HG03571 (cell line): ENCODE data around the gene PTEN.

ENCODE experiments used
- ATAC-seq: cut with Tn5 transposase; IDR thresholded peaks from one replicate; pipeline ENCODE4 v1.9.1; 2021; ENCODE audit not compliant: unreplicated experiment

The PTEN gene

DNA sequence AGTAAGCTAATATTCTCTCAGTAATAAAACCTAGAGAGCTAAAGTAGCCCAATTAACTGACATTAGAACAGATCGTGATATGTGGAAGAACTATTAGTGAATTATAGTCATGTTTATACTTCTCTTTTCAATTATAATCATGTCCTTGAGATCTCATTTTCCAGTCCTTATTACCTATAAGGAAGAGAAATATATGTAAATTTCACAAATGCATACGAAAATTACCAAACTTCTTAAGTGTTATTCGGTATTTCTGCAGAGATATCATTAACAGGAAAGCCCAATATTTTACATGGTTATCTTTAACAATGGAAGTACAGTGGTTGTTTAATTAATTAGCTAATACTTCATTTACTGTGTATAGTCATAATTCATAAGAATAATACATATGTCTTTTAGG, 110.7 kb downstream of the PTEN start:
- no peak for ATAC-seq

DNA sequence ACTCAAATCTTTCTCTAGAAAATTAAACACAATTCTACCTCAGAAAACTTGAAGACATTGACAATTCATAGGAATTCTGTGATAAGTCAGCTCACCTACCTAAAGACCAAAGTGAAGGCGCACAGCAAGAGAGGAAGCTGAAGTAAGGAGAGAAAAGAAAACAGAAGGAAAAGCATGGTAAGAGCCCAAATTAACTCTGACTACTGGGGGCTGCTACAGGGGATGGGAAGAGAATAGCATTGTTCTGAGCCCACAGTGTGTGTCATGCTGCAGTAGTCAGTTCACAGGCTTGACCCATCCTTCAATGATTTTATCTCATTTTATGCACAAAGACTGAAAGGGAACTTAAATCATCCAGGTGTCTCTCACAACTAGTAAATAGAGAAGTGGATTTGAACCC, 111.3 kb downstream of the PTEN start:
- ATAC-seq, result no peak

DNA sequence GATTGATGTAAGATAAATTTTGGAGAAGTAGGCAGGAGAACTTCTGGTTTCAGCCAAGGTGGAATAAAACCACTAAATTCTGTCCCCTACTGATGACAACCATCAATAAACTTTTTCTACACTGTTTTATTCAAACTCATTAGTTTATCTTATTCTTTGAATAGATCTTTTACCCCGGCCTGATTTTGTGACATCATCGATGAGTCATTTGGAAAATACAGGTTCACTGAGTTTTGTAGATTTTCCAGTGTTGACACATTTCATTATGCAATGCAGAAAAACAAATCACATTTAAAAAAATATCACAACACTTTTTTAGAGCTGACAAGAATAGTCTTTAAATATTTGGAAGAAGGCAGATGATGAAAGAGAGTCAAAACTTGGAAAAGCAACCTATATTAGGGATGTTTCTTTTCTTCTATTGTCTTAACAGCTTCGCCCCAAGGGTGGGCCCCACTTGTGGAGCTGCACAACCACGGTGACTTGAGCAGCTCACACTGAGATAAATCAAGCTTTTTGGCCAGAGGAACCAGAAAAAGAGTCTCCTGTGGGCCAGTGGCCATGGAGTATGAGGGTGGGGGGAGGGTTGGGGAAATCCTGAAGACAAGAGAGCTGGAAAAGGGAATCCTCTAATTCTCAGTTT, 112.8 kb downstream of the PTEN start:
- no peak for ATAC-seq

DNA sequence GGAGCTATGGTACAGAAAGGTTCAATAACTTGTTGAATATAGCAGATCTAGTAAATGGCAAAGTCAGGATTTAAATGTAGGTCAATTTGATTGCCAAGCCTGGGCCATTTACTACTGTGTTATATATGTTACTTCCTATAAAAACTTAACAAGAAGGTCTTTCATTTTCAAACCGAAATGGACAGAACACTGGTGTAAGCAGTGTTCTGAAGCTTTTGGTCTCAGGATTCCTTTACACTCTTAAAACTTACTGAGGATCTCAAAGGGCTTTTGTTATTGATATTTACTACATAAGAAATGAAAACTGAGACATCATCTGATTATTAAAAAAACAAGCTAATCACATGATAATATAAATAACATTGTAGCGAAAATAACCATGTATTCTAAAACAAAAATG, 114.7 kb downstream of the PTEN start:
- no peak for ATAC-seq

DNA sequence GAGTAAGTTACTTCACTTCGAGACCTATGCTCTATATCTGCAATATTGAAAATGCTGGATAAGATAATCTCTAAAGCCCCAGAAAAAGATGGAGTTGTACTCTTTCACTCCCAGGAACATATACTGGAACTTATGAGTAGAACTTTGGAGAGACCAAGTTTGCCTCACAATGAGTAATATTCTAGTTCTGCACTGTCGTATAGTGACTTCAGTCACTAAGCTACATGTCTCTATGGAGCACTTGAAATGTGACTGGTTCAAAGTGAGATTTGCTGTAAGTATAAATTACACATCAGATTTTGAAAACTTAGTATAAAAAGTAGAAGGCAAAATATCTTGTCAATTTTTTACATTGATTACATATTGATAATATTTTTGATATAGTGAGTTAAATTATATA, 116.4 kb downstream of the PTEN start:
- ATAC-seq, result no peak

DNA sequence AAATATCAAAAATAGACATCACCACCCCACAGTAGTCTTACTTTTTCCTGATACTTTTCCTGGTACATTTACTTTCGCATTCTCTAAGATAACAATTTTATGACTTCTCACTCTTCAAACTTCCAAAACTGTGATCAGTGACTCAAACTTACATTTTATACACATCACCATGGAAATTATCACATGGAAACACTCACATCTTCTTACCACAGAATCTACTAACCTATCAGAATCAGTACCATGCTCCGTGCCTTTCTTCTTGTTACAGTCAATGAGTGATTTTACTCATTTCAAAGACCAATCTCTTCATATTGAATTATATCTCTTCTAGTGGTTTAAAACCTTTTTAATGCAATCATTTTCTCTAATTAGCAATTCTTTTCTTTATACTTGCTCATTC, 120.3 kb downstream of the PTEN start:
- ATAC-seq, result no peak

DNA sequence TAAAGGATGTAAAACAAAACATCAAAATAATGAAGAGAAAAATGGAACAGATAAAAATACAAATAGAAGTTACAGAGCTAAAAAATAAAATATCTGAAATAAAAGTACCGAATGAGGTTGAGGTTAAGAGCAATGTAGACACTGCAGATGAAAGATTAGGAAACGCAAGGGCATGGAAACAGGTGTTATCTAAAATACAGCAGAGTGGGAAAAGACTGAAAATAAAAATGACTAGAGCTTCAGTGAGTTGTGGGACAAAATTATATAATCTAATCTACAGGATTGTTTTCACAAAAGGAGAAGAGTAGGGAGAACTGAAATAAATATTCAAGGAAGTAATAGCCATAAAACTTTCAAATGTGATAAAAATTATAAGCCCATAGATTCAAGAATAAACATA, 123.8 kb downstream of the PTEN start:
- no peak for ATAC-seq

DNA sequence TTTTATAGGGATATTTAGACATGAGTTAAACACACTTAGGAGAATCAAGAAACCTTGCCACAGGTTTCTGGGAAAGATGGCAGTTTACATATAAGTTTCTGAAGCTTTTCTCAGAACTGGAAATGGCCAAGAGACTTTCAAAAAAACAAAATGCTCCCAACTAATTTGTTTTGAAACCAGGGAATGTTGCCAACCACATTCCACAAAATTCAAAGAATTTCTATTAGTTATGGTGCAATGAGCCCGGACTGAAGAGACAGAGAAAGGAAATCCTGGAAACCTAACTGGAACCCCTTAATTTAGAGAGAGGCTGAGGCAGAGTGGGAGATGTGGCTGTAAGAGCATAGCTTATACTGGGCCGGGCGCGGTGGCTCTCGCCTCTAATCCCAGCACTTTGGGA, 128.5 kb downstream of the PTEN start:
- no peak for ATAC-seq

DNA sequence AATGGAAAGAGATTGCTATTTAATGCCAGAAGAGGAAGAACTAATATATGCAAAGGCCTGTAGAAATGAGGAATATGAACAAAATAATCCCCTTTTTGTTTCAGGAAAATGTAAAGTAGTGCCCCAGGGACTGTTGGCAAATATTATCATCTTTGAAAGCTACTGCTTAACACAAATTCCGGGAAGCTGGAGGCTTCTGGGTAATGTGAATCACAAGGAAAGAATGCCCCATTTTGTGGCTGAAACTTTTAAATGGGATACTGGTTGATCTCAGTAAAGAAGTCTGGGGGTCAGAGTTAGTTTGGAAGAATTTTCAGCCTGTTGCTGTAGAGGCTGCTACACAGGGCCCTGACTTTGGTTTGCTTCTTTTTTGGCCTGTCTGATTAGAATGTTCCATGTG, 141.0 kb downstream of the PTEN start:
- ATAC-seq, result no peak

DNA sequence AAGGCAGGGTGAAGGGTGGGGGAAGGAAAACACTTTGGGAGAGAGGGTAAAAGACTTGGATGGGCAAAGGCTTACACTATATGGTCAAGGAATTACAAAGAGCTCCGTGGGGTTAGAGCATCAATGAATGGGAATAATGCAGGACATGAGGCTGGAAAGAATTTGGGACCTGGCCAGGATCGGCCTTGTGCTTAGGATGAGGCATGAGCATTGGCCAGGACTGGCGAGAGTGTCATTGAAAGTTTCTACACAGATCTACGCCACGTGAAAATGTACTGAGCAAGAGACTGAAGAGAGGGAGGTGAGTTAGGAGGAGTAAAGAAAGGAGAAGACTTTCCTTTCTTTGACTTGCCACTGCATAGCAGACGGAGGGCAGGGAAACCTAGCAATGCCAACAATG, 142.8 kb downstream of the PTEN start:
- ATAC-seq, result no peak

DNA sequence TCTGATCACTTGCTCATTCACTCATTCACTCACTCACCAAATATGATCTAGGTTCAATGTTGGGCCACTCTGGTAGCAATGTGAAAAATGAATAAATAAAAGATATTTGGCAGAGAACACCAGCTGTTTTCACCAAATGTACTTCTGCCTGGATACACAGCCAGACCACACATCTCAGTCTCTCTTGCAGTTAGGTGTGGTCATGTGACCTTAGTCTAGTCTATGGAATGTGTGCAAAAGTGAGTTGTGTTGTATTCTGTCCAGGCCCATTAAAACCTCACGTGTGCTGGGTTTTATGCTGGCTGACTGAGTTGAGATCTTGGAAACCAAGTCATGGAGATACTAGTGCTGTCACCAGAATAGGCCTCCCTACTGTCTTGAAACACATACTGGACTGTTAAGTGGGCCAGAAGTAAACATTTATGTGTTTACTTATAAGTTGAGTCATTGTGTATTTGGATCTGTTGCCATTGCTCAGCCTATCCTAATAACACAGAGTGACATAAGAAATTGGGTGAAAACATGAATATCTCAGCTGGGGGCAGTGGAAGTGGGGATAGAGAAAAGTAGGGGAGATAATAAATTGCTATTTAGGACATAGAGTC, 145.5 kb downstream of the PTEN start:
- no peak for ATAC-seq

DNA sequence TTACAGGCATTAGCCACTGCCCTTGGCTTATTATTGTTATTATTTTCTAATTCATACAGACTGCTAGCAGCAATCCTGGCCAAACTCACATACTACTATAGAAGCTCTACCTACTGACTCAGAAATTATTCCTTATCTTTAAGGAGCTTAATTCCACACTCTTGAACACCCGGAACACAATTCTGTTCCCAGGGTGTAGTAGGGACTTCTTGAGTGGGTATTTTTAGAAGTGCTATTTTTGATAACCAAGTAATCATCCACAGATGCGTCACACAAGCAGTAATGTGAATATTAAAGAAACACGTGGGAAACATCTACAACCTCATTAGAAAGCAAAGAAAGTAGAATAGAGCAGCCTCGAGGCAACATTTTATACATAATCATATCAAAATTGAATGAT, 149.2 kb downstream of the PTEN start:
- no peak for ATAC-seq

DNA sequence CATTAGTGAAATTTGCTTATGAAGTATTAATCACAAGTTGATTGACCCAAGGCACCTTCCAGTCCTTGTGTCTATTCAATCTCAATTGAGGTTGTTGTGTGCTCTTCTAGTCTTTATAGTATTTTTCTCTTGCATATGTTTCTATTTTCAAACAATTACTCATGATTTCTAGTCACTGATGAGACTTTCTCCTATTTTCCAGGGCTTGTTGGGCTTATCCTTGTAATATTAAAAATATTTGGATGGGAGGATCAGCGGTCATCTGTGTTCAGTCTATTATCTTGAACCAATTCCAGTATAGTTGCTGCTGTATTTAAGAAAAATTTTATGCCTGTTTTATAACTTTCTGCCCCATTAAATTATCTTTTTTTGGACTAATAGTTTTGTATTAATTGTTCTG, 154.4 kb downstream of the PTEN start:
- ATAC-seq, result no peak

DNA sequence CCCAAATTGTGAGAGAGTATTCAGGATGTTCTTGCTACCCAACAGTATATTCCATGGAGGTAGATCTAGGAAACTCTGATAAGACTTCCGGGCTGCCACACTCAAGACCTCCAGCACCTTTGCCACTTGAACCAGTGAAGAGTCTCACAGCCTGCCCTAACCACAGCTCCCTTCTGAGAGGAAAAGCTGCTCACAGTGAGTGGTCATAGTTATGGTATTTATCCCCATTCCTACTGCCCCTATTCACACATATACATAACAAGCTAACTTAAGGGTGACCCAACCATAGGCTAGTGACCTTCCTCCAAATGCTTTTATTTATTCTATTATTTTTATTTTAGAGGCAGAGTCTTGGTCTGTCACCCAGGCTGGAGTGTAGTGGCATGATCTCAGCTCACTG, 156.3 kb downstream of the PTEN start:
- ATAC-seq, result no peak
